Measurements from ENCODE around the gene KAT8. TPM values are rescaled to one million over a fixed set of nuclear protein-coding genes. Genes with fewer than 3 reads are reported as not detected.

The KAT8 gene
- total and polyA plus RNA-seq, 9 of the 15 experiments (the other 6 are each of a cell fraction or from before 2014, with no cell fraction given) = 10.0 to 98.5 (median 76.4) TPM

GRCh38 chr16:31117384-31118222, at the start of gene KAT8 (continued):
- TF ChIP-seq SREBF1 (IDR thresholded peaks at IDR 0.05; ENCODE audit: borderline replicate concordance, low read depth, low read length) (peak; percentile 51; the same call in 1 of the 2 replicates), TARDBP (IDR thresholded peaks at IDR 0.05) (no peak), ZNF354B (CRISPR knock-in tag; IDR thresholded peaks at IDR 0.05) (no peak), NFATC3 (IDR thresholded peaks at IDR 0.05) (no peak), CBFA2T2 (conservative IDR thresholded peaks at IDR 0.05) (no peak), ZFX (CRISPR knock-in tag; IDR thresholded peaks at IDR 0.05) (peak; percentile 65), NR0B1 (IDR thresholded peaks at IDR 0.05; ENCODE audit: partially characterized antibody) (no peak), HOMEZ (CRISPR knock-in tag; IDR thresholded peaks at IDR 0.05) (no peak), HNRNPUL1 (IDR thresholded peaks at IDR 0.05; ENCODE audit: low read length) (no peak), XRCC5 (IDR thresholded peaks at IDR 0.05; ENCODE audit: low read depth, low read length) (no peak), HMG20A (CRISPR knock-in tag; conservative IDR thresholded peaks at IDR 0.05) (no peak), TRIM28 (IDR thresholded peaks at IDR 0.05) (no peak), TAL1 (IDR thresholded peaks at IDR 0.05) (no peak), TCF3 (CRISPR knock-in tag; IDR thresholded peaks at IDR 0.05) (no peak), ZNF644 (tag; IDR thresholded peaks at IDR 0.05; ENCODE audit: low read depth) (no peak), TFE3 (CRISPR knock-in tag; IDR thresholded peaks at IDR 0.05) (no peak), ZNF133 (CRISPR knock-in tag; IDR thresholded peaks at IDR 0.05) (no peak), CTCFL (IDR thresholded peaks at IDR 0.05; ENCODE audit: borderline replicate concordance, insufficient read depth, low read depth, low read length, poor library complexity, severe bottlenecking) (no peak), ATF6 (CRISPR knock-in tag; IDR thresholded peaks at IDR 0.05) (no peak)
